HepG2 (cell line): Measurements from ENCODE around the gene LAMP1. TPM values are rescaled to one million over a fixed set of nuclear protein-coding genes. Genes with fewer than 3 reads are reported as not detected.

Experiments
- ATAC-seq: fragments of 200-7000 bp; cut with Tn5 transposase; 3 replicates; pipeline ENCODE4 v1.9.1; 2020; ENCODE audit warnings: mild to moderate bottlenecking, moderate library complexity
- BruUV-seq: library from RNA; stranded (reverse); fragments of 400-500 nt; replicated peaks from 2 replicates; lab custom pipeline; 2021; lab: Mats Ljungman, UMichigan
- CTCF ChIA-PET: fragments of 300-600 bp; formaldehyde crosslinking; extraction: SDS; loops from one replicate; lab custom pipeline; 2021; ENCODE audit warnings: low total read pairs, inconsistent platforms, low intra/inter-chr PET ratio; lab: Yijun Ruan, JAX
- POLR2A ChIA-PET: fragments of 350-600 bp; sonication (Branson Sonifier 250); formaldehyde crosslinking; loops from one replicate; lab custom pipeline; 2020; ENCODE audit warnings: antibody characterized with exemption, inconsistent platforms; lab: Yijun Ruan, JAX
- DNase-seq: peaks from one replicate; pipeline ENCODE4 v3.0.0-alpha.2; 2015; ENCODE audit warnings: low spot score
- FAIRE-seq: peaks from 3 replicates; lab custom pipeline; 2011; peaks lifted over from hg19 to GRCh38; lab: Jason Lieb, UNC
- H2AFZ ChIP-seq: one replicate; pipeline ENCODE4 v1.6.1; 2011; ENCODE audit warnings: low read length, inconsistent platforms
- H3K27ac ChIP-seq: fragments of 300-600 bp; 3 replicates; pipeline ENCODE4 v1.8.0; 2011; ENCODE audit warnings: mixed run types, mild to moderate bottlenecking, mixed read lengths, low read length, inconsistent platforms; ENCODE audit not compliant: insufficient read depth; ENCODE audit errors: extremely low read length
- H3K27me3 ChIP-seq, 2 experiments: fragments of 200-600 bp in 1 of 2; 2 replicates in 1 of 2; 3 replicates in 1 of 2; pipeline versions ENCODE4 v1.6.0 to v1.8.0; 2011; ENCODE audit warnings: low read length in 2 of 2, mild to moderate bottlenecking in 2 of 2, moderate library complexity in 2 of 2, inconsistent platforms in 1 of 2; ENCODE audit not compliant: insufficient read depth in 2 of 2, control insufficient read depth in 1 of 2
- H3K36me3 ChIP-seq, 2 experiments: fragments of 200-600 bp in 1 of 2; replicated peaks in 1 of 2; 2 replicates in 1 of 2; 3 replicates in 1 of 2; pipeline versions ENCODE4 v1.5.1 to v1.8.0; 2011; ENCODE audit warnings: low read length in 2 of 2, inconsistent platforms in 1 of 2; ENCODE audit not compliant: insufficient read depth in 2 of 2, control insufficient read depth in 1 of 2
- H3K4me1 ChIP-seq: 2 replicates; pipeline ENCODE4 v1.5.1; 2012; ENCODE audit warnings: low read length, inconsistent platforms; ENCODE audit not compliant: insufficient read depth
- H3K4me2 ChIP-seq: 2 replicates; pipeline ENCODE4 v1.6.0; 2011; ENCODE audit warnings: low read depth, low read length, inconsistent platforms
- H3K4me3 ChIP-seq, 3 experiments: fragments of 200-600 bp in 1 of 3; sonication (generic), shearing (Covaris generic) in 1 of 3; replicated peaks in 1 of 3; 2 replicates each; pipeline ENCODE4 v1.5.1; 2011 to 2016; ENCODE audit warnings: low read length in 3 of 3, inconsistent platforms in 2 of 3, low read depth in 2 of 3, mild to moderate bottlenecking in 2 of 3, control low read depth in 1 of 3, mixed read lengths in 1 of 3; ENCODE audit not compliant: insufficient read depth in 1 of 3
- H3K79me2 ChIP-seq: one replicate; pipeline ENCODE4 v1.6.1; 2011; ENCODE audit warnings: low read length, inconsistent platforms; ENCODE audit not compliant: insufficient read depth
- H3K9ac ChIP-seq: 2 replicates; pipeline ENCODE4 v1.6.0; 2011; ENCODE audit warnings: mild to moderate bottlenecking, low read depth, low read length, inconsistent platforms; ENCODE audit not compliant: insufficient read depth
- H3K9me3 ChIP-seq: 2 replicates; pipeline ENCODE4 v1.5.1; 2012; ENCODE audit warnings: mild to moderate bottlenecking, low read length
- H4K20me1 ChIP-seq: 2 replicates; pipeline ENCODE4 v1.6.0; 2011; ENCODE audit warnings: inconsistent platforms, mild to moderate bottlenecking, low read length, moderate library complexity; ENCODE audit not compliant: insufficient read depth
- AGO2 ChIP-seq: fragments of 200-400 bp; formaldehyde crosslinking; optimal IDR thresholded peaks from 2 replicates; pipeline ENCODE3; 2017; ENCODE audit warnings: mild to moderate bottlenecking, low read depth, low read length, moderate library complexity
- PAF1 ChIP-seq: IDR thresholded peaks from 2 replicates; pipeline ENCODE4 v1.6.1; 2016; ENCODE audit warnings: missing genetic modification reagents, missing compliant biosample characterization
- RBM22 ChIP-seq: fragments of 200-400 bp; formaldehyde crosslinking; optimal IDR thresholded peaks from 2 replicates; pipeline ENCODE3; 2017; ENCODE audit warnings: mild to moderate bottlenecking, low read length, moderate library complexity
- SMARCE1 ChIP-seq: fragments of 450-650 bp; IDR thresholded peaks from 2 replicates; pipeline ENCODE4 v1.6.1; 2017; ENCODE audit warnings: borderline replicate concordance
- SRSF1 ChIP-seq: fragments of 200-400 bp; formaldehyde crosslinking; optimal IDR thresholded peaks from 2 replicates; pipeline ENCODE3; 2017; ENCODE audit warnings: mild to moderate bottlenecking, low read depth, low read length, moderate library complexity
- ZNF136 ChIP-seq: sonication (generic); formaldehyde crosslinking; IDR thresholded peaks from 2 replicates; pipeline ENCODE4 v1.8.1; 2022; ENCODE audit warnings: low read depth, mild to moderate bottlenecking, moderate library complexity, missing genetic modification reagents
- WGBS: methylation state at CpG from one replicate; pipeline ENCODE4 v1.1.6; 2017; ENCODE audit warnings: low lambda C conversion rate; 5-methylcytosine and 5-hydroxymethylcytosine counted together
- in situ Hi-C: cut with HindIII; loops from 2 replicates; pipeline ENCODE4 v1.10.0; 2017; ENCODE audit warnings: low pct_unique_long_range_greater_than_20kb; ENCODE audit not compliant: extremely low pct_ligation_motif_present
- intact Hi-C: fragments of 100-400 bp; cut with micrococcal nuclease; formaldehyde crosslinking; loops from one replicate; pipeline ENCODE4 v1.10.0; 2022; ENCODE audit not compliant: unreplicated experiment
- polyA plus RNA-seq, 8 experiments: library from polyadenylated mRNA; depleted of rRNA in 3 of 8; stranded (reverse) in 7 of 8; unstranded in 1 of 8; fragments of >200 nt; fragmentation: Illumina TruSeq in 4 of 8; extraction: Trizol in 4 of 8; gene quantifications; 2 replicates each; pipeline versions ENCODE4 v1.2.1 to v1.2.3, GENCODE V29; 2011 to 2016; ENCODE audit warnings: low read depth in 4 of 8, missing spikeins in 1 of 8, mixed read lengths in 1 of 8; ENCODE audit not compliant: insufficient read depth in 1 of 8
- total RNA-seq, 5 experiments: library from RNA; depleted of rRNA; stranded (reverse); fragments of >200 nt; fragmentation: Illumina TruSeq; extraction: Trizol; gene quantifications; 2 replicates each; pipeline ENCODE4 v1.2.3, GENCODE V29; 2016; ENCODE audit warnings: low read depth in 1 of 5

Gene LAMP1
- total and polyA plus RNA-seq, 2 of the 13 experiments (the other 11 are each of a cell fraction or from before 2014, with no cell fraction given) = 103 to 112 TPM

DNA sequence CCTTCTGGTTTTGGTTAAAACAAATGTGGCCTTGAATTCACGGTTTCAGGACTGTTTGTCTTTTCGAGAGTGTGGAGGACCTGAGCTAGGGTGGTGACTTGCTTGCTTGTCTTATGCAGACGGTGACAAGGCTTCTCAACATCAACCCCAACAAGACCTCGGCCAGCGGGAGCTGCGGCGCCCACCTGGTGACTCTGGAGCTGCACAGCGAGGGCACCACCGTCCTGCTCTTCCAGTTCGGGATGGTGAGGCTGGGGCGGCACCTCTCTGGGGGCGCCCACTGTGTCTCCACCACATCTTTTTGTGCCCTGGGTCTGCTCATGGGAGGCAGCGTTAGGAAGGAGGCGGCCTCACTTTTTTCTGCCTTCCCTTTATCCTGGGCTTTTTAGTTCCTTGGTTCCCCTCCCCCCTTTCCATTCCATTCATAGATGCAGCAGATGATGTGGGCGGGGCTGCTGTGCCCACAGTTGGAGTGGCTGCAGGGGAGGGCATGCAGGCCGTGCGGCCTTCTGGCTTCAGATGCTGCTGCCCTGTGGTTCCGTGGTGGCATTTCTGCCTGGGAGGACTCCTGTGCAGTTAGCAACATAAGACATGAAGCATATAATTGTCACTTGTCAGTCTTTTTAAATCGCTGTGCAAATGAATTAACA is 23.3 kb downstream of the LAMP1 start:
- no peaks in the 10 kb centered on the region for H3K9me3 ChIP-seq
- H4K20me1 ChIP-seq = peaks cover 4% of the 10 kb centered on the region; the same call in 1 of the 2 replicates
- in situ Hi-C loops = no loop called here
- H3K9ac ChIP-seq = no peak overlapping the region
- DNase-seq (no peak), ATAC-seq (no peak)
- no peak overlapping the region for H3K4me2 ChIP-seq
- H3K4me1 ChIP-seq = no peaks in the 10 kb centered on the region
- no peaks in the 10 kb centered on the region for H3K79me2 ChIP-seq
- 98% methylated on average over 19 of the region's 19 CpGs for WGBS
- POLR2A ChIA-PET = no interaction called here
- TF ChIP-seq SRSF1 = peak; percentile 47
- TF ChIP-seq SMARCE1 = no peak
- peak; percentile 32 for TF ChIP-seq AGO2
- TF ChIP-seq, all 625 proteins: peak for 2
- CTCF ChIA-PET = no interaction called here
- H2AFZ ChIP-seq = no peak overlapping the region
- BruUV-seq = no TSS peak
- intact Hi-C loops = no loop called here
- H3K27me3 ChIP-seq = no peaks in the 10 kb centered on the region
- no peak overlapping the region for H3K4me3 ChIP-seq
- no peak overlapping the region for H3K27ac ChIP-seq
- FAIRE-seq = no peak
- H3K36me3 ChIP-seq = peaks cover 24 to 69% of the 10 kb centered on the region in 2 experiments

DNA sequence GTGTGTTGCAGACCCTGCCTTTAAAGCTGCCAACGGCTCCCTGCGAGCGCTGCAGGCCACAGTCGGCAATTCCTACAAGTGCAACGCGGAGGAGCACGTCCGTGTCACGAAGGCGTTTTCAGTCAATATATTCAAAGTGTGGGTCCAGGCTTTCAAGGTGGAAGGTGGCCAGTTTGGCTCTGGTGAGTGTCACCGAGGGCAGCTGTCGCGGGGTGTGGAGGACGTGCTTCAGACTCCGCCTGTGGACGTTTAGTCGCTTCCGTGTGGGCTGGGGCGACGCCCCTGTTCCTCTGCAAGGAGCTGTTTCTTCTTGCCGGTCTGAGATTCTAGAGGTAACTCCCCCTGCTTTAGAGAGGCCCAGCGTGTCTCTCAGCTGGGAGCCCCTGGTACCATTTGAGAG is 24.5 kb downstream of the LAMP1 start:
- Histone ChIP-seq H2AFZ (no peak overlapping the region), H3K9me3 (no peaks in the 10 kb centered on the region)
- TF ChIP-seq ZNF136 (CRISPR knock-in tag) (no peak), AGO2 (peak; percentile 54), RBM22 (peak; percentile 86), PAF1 (CRISPR knock-in tag) (0 out of 2 replicates have a peak, but pooled peaks have one; percentile 15)
- TF ChIP-seq, all 625 proteins: peak for 3
- Histone ChIP-seq H3K27me3 (no peaks in the 10 kb centered on the region), H3K4me2 (no peak overlapping the region), H3K4me1 (no peaks in the 10 kb centered on the region), H3K4me3 (no peak overlapping the region), H3K36me3 (peaks cover 24 to 70% of the 10 kb centered on the region in 2 experiments), H3K9ac (no peak overlapping the region), H3K27ac (no peak overlapping the region), H4K20me1 (peaks cover 4% of the 10 kb centered on the region; the same call in 1 of the 2 replicates), H3K79me2 (no peaks in the 10 kb centered on the region)
- no peak for FAIRE-seq
- no peak for ATAC-seq
- DNase-seq = no peak
- CTCF ChIA-PET = no interaction called here
- in situ Hi-C loops (no loop called here), intact Hi-C loops (no loop called here)
- POLR2A ChIA-PET = no interaction called here
- BruUV-seq = no TSS peak
- WGBS = 96% methylated on average over 22 of the region's 22 CpGs
